KMS-11 (cell line): Measurements from ENCODE around the gene CDC42SE2.
A peak's percentile ranks its signal among the peaks of the same experiment; 100 is the strongest.

Source experiments
- H2AFZ ChIP-seq: fragments of 200-600 bp; sonication (generic); 2 replicates; pipeline ENCODE4 v1.6.1; 2016; ENCODE audit warnings: antibody characterized with exemption, mixed run types, low read depth
- H3K27ac ChIP-seq: fragments of 200-600 bp; sonication (generic); 2 replicates; pipeline ENCODE4 v1.6.1; 2016; ENCODE audit warnings: mild to moderate bottlenecking, mixed run types
- H3K27me3 ChIP-seq: fragments of 200-600 bp; sonication (generic); 2 replicates; pipeline ENCODE4 v1.6.1; 2017; ENCODE audit warnings: mild to moderate bottlenecking, low read depth, mixed run types, moderate library complexity; ENCODE audit not compliant: insufficient read depth
- H3K36me3 ChIP-seq: fragments of 200-600 bp; sonication (generic); 2 replicates; pipeline ENCODE4 v1.6.1; 2017; ENCODE audit warnings: mild to moderate bottlenecking, mixed run types; ENCODE audit not compliant: insufficient read depth
- H3K4me1 ChIP-seq: fragments of 200-600 bp; sonication (generic); 2 replicates; pipeline ENCODE4 v1.6.1; 2016; ENCODE audit warnings: mild to moderate bottlenecking, low read depth, mixed run types; ENCODE audit not compliant: poor library complexity, severe bottlenecking
- H3K4me2 ChIP-seq: fragments of 200-600 bp; sonication (generic); 2 replicates; pipeline ENCODE4 v1.7.0; 2016; ENCODE audit warnings: mild to moderate bottlenecking, mixed run types
- H3K4me3 ChIP-seq: fragments of 200-600 bp; sonication (generic); IDR thresholded peaks from 2 replicates; pipeline ENCODE4 v1.6.1; 2017; ENCODE audit warnings: low read depth, low read length, mixed read lengths; ENCODE audit not compliant: insufficient read depth
- H3K79me2 ChIP-seq: fragments of 200-600 bp; sonication (generic); 2 replicates; pipeline ENCODE4 v1.6.1; 2016; ENCODE audit warnings: low read depth, mixed run types; ENCODE audit not compliant: insufficient read depth
- H3K9ac ChIP-seq: fragments of 200-600 bp; sonication (generic); 2 replicates; pipeline ENCODE4 v1.6.1; 2016; ENCODE audit warnings: mild to moderate bottlenecking, mixed run types
- H4K20me1 ChIP-seq: fragments of 200-600 bp; sonication (generic); 2 replicates; pipeline ENCODE4 v1.6.1; 2016; ENCODE audit warnings: mild to moderate bottlenecking, mixed run types; ENCODE audit not compliant: insufficient read depth
- CTCF ChIP-seq: fragments of 200-600 bp; sonication (generic); conservative IDR thresholded peaks from 2 replicates; pipeline ENCODE4 v1.6.1; 2017; ENCODE audit warnings: low read depth, mild to moderate bottlenecking, antibody characterized with exemption, low read length, moderate library complexity, mixed read lengths

Gene CDC42SE2

GRCh38 chr5:131262953-131263541, 806 bp upstream of the CDC42SE2 start:
- peaks cover 36% of the 10 kb centered on the region for H3K79me2 ChIP-seq
- peak overlapping the region; percentile 93 for H3K27ac ChIP-seq
- H4K20me1 ChIP-seq, result no peaks in the 10 kb centered on the region
- no peaks in the 10 kb centered on the region for H3K36me3 ChIP-seq
- no peaks in the 10 kb centered on the region for H3K27me3 ChIP-seq
- H3K4me2 ChIP-seq, result peak overlapping the region; percentile 98
- H3K9ac ChIP-seq, result peak overlapping the region; percentile 81; the same call in 1 of the 2 replicates
- peaks cover 33% of the 10 kb centered on the region for H3K4me1 ChIP-seq
- no peak overlapping the region for H3K4me3 ChIP-seq
- peak overlapping the region; percentile 78; the same call in 1 of the 2 replicates for H2AFZ ChIP-seq
- TF ChIP-seq CTCF, result no peak

- H2AFZ ChIP-seq, result peak overlapping the region; percentile 53; the same call in 1 of the 2 replicates
- peak overlapping the region; percentile 95 for H3K4me2 ChIP-seq
- H3K9ac ChIP-seq, result peak overlapping the region; percentile 81
- no peaks in the 10 kb centered on the region for H4K20me1 ChIP-seq
- H3K27me3 ChIP-seq, result no peaks in the 10 kb centered on the region
- no peak overlapping the region for H3K4me3 ChIP-seq
- H3K4me1 ChIP-seq, result peaks cover 46% of the 10 kb centered on the region
- H3K27ac ChIP-seq, result peak overlapping the region; percentile 93
- H3K79me2 ChIP-seq, result peaks cover 51% of the 10 kb centered on the region
- TF ChIP-seq CTCF, result no peak
- no peaks in the 10 kb centered on the region for H3K36me3 ChIP-seq
Observed at GRCh38 chr5:131264451-131265099, 722 bp downstream of the CDC42SE2 start.

GRCh38 chr5:131265311-131265803, 1.5 kb downstream of the CDC42SE2 start:
- Histone ChIP-seq H3K4me1 (peaks cover 53% of the 10 kb centered on the region), H2AFZ (no peak overlapping the region), H3K9ac (peak overlapping the region; percentile 81; the same call in 1 of the 2 replicates), H3K79me2 (peaks cover 59% of the 10 kb centered on the region), H3K27me3 (no peaks in the 10 kb centered on the region), H3K4me2 (peak overlapping the region; percentile 95), H4K20me1 (no peaks in the 10 kb centered on the region), H3K36me3 (no peaks in the 10 kb centered on the region), H3K4me3 (no peak overlapping the region), H3K27ac (peak overlapping the region; percentile 93)
- no peak for TF ChIP-seq CTCF

GRCh38 chr5:131266370-131267060, 2.7 kb downstream of the CDC42SE2 start:
- Histone ChIP-seq H3K4me1 (peaks cover 64% of the 10 kb centered on the region), H3K79me2 (peaks cover 70% of the 10 kb centered on the region), H3K36me3 (no peaks in the 10 kb centered on the region; the same call in 1 of the 2 replicates), H3K9ac (no peak overlapping the region), H3K27me3 (no peaks in the 10 kb centered on the region), H3K4me3 (no peak overlapping the region), H4K20me1 (no peaks in the 10 kb centered on the region), H3K4me2 (peak overlapping the region; percentile 95), H3K27ac (no peak overlapping the region), H2AFZ (no peak overlapping the region)
- no peak for TF ChIP-seq CTCF
